Measurements from ENCODE around the gene NBPF15.
A peak's percentile ranks its signal among the peaks of the same experiment; 100 is the strongest.
"Not testable (repeated sequence)": the region's sequence is repeated elsewhere in the genome, so short reads cannot be mapped to it uniquely, and the experiment has no call there.

NBPF15 gene, protein sequence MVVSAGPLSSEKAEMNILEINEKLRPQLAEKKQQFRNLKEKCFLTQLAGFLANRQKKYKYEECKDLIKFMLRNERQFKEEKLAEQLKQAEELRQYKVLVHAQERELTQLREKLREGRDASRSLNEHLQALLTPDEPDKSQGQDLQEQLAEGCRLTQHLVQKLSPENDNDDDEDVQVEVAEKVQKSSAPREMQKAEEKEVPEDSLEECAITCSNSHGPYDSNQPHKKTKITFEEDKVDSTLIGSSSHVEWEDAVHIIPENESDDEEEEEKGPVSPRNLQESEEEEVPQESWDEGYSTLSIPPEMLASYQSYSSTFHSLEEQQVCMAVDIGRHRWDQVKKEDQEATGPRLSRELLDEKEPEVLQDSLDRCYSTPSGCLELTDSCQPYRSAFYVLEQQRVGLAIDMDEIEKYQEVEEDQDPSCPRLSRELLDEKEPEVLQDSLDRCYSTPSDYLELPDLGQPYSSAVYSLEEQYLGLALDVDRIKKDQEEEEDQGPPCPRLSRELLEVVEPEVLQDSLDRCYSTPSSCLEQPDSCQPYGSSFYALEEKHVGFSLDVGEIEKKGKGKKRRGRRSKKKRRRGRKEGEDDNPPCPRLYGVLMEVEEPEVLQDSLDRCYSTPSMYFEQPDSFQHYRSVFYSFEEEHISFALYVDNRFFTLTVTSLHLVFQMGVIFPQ

DNA sequence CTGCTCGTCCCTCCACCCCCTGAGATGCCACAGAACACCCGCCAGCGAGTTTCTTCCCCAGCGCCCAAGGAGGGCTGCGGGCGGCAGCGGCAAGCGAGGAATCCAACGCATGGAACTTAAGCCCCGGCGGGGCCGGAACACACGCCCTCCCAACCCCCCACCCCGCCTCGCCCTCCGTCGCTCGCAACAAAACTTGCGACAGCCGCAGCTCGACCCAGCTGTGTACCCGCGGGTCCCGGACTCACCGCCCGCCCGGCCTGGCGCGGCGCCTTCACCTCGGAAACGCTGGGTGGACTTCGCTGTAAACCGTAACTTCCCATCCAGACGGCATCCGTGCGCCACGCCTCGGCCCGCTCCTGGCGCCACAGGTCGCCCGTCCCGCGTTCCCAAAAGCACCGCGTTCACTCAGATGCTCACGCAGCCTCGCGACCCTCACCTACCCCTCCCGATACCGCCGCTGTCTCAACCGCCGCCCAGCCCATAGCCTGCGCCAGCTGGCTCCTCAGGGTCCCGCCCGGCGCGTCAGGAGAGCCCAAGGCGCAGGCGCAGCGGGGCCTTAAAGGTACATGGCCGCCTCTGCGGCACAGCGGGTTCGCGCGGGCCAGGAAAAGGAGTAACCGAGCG, at the start of gene NBPF15:
TSS of gene NBPF15 (minus strand) at position 534 of the 624 bp plus-strand sequence. CDS start 21,666 bp downstream, outside the sequence.
- FAIRE-seq; DNase-seq (ENCODE audit: insufficient read length, low spot score): not testable (repeated sequence)
- peak; percentile 72 for TF ChIP-seq POLR2A (IDR thresholded peaks at IDR 0.05; ENCODE audit: low read depth, low read length)

DNA sequence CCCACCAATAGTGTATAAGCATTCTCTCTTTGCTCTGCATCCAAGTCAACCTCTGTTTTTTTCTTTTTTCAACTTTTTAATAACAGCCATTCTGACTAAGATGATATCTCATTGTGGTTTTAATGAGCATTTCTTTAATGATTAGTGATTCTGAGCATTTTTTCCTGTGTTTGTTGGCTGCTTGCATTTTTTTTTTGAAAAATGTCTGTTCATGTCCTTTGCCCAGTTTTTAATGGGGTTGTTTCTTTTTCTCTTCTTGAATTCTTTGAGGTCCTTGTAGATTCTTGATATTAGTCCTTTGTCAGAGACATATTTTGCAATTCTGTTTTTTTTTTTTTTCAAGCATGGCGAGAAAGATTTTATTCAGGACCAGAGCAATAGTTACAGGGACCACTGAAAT, 35.0 kb upstream of the NBPF15 start:
- not testable (repeated sequence) for FAIRE-seq; DNase-seq (ENCODE audit: insufficient read length, low spot score)

- not testable (repeated sequence) for FAIRE-seq; DNase-seq (ENCODE audit: insufficient read length, low spot score)
Measured at GRCh38 chr1:144494130-144494529, 32.7 kb upstream of the NBPF15 start.

- DNase-seq (ENCODE audit: insufficient read length, low spot score); FAIRE-seq: not testable (repeated sequence)
Measured at GRCh38 chr1:144490394-144490793, 28.9 kb upstream of the NBPF15 start.

DNA sequence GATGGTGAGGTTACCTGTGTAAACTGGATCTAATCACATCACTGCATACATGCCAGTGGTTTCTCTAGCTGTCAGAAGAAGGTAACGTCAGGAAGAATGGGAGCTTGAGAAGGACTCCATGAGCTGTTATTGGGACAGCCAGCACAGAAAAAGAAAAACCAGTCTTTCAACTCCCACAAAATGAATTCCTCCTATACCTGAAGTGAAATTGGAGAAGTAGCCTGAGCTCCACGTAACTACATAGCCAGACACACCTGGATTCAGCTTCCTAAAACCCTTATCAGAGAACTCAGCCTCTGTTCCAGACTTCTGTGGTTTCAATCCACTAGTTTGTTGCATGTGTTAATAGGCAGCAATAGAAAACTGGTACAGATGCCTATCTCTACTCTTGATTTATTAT, 25.5 kb upstream of the NBPF15 start:
- FAIRE-seq, result not testable (repeated sequence)

GRCh38 chr1:144485048-144485993, 23.9 kb upstream of the NBPF15 start:
- peak; percentile 81 for FAIRE-seq
- DNase-seq (ENCODE audit: insufficient read length, low spot score), result not testable (repeated sequence)

More for the DNA sequence above, 25.5 kb upstream of the NBPF15 start:
- not testable (repeated sequence) for DNase-seq (ENCODE audit: insufficient read length, low spot score)

DNA sequence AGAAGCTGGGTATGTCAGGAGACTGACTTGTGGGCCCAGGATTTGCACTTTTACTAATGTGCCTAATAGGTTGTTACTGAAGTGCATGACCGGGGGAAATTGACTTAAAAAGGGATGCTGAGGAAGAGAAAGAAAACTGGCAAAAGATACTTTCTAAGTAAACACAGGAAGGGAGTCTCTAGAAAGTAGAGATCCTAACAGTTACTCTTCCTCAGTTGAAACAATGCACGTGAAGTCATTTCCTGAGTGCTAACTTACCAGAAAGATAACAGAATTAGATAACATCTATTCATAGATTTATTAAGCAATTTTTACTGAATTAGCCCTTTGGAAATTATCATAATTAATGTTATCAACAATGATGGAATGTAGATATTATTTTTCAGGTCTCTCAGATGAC, 12.4 kb upstream of the NBPF15 start:
- FAIRE-seq; DNase-seq (ENCODE audit: insufficient read length, low spot score): not testable (repeated sequence)

DNA sequence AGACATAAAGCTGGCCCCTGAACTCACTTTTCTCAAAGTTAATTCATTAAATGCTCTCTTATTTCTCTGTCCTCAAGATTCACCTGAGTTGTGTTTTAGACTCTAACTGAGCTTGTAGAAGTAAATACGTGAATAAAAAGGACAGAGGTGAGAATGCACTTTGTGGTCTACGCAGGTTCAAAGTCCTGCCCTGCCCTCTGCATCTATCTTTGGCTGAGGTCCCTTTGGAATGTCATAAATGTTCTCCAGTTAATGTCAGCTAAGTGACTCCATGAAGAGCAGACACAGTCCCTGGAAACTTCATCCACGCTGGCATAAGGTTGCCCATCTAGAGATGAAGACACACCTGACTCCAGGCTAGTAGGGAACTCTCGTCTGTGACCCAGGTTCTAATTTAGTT, 10.0 kb upstream of the NBPF15 start:
- FAIRE-seq, result not testable (repeated sequence)

GRCh38 chr1:144461778-144462177, 309 bp upstream of the NBPF15 start:
- DNase-seq (ENCODE audit: insufficient read length, low spot score); FAIRE-seq: not testable (repeated sequence)

More for the DNA sequence above, 10.0 kb upstream of the NBPF15 start:
- not testable (repeated sequence) for DNase-seq (ENCODE audit: insufficient read length, low spot score)

DNA sequence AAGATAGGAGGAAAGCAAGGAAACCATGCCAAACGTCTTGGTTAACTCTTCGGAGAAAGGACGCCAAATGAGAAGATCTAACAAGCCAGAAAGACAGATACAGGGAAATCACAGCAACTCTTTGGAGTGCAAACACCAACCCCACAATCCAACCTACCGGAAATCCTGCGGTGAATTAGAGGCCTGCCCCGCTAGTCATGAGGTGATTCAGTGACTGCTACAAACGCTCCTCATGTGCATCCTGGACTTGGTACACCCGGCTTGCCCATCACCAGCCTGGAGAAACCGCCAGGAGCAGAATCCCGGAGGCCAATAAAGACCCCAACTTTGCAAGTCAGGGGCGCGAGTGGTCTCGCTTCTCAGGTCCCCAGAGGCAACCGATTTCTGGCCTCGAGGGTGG, 783 bp downstream of the NBPF15 start:
- not testable (repeated sequence) for DNase-seq (ENCODE audit: insufficient read length, low spot score)
- peak; percentile 27 for FAIRE-seq

GRCh38 chr1:144442402-144442801, 19.1 kb downstream of the NBPF15 start:
- FAIRE-seq; DNase-seq (ENCODE audit: insufficient read length, low spot score): not testable (repeated sequence)

DNA sequence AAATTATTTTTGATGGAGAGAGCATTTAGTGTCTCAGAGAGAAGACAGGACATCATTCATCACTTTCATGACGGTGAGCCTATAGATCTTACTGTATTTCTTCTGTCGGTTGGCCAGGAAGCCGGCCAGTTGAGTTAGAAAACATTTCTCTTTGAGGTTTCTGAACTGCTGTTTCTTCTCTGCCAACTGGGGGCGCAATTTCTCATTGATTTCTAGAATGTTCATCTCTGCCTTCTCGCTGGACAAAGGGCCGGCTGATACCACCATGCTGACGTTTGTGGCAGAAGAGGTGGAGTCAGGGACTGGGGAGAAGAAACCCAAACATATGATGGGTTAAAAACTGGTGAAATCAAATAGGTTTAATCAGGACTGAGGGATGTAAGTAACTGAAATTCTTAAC, 21.7 kb downstream of the NBPF15 start:
- DNase-seq (ENCODE audit: insufficient read length, low spot score); FAIRE-seq: not testable (repeated sequence)

DNA sequence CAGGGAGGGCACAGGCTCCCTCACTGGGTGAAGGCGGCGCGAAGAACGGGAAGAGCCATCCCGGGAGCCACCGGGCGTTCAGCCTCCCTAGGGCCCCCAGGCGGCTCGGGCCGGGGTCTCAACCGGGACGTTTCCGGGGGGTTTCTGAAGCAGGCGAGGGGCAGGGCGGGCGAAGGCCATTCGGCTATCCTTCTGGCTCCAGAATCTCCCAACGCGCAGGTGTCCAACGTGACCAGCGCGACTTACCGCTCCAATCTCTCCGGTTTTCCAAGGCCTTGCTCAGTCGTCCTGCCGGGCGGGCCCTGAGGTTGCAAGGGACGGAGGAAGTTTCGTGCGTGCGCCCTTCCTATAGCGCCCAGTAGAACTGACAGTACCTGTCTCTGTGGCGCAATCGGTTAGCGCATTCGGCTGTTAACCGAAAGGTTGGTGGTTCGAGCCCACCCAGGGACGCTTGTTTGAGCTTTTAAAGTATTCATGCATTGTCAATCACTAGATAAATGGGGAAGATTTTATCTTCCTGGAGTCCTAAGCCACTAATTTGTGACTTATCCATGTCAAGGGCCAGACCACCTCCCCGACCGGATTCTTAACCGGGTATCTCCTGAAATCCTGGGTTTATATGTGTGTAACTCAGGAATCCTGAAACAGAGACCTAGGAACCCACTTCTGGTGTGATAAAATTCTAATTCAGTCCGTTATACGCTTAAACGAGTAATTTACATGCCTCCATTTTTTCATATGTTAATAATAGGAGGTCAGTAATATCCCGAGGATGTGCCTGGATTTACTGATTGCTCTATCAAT, 42.4 kb downstream of the NBPF15 start:
- DNase-seq (ENCODE audit: insufficient read length, low spot score), result not testable (repeated sequence)
- FAIRE-seq, result peak; percentile 68

- not testable (repeated sequence) for DNase-seq (ENCODE audit: insufficient read length, low spot score); FAIRE-seq
Measured at GRCh38 chr1:144413404-144414118, 47.9 kb downstream of the NBPF15 start.

Data from H54 (cell line).